Adrenal gland (tissue), 12 donors: ENCODE data around the gene RNF212. TPM values are rescaled to one million over a fixed set of nuclear protein-coding genes. Genes with fewer than 3 reads are reported as not detected.

ENCODE experiments used
- DNase-seq, 7 donors: peaks; one replicate each; pipeline ENCODE4 v3.0.0-alpha.2; 2019 to 2020
- H3K27ac ChIP-seq, 5 donors: fragments of 200-600 bp; sonication (generic) in 4 of 5; 1 replicate in 3 of 5; 2 replicates in 2 of 5; pipeline versions ENCODE4 v1.5.1 to v1.8.0; 2016 to 2020; ENCODE audit warnings: mild to moderate bottlenecking in 1 of 5
- H3K27me3 ChIP-seq: fragments of 200-600 bp; 2 replicates; pipeline ENCODE4 v1.8.0; 2021
- H3K36me3 ChIP-seq, 2 donors: fragments of 200-600 bp; replicated peaks in 1 of 2; 1 replicate in 1 of 2; 2 replicates in 1 of 2; pipeline versions ENCODE4 v1.5.1 to v1.8.0; 2018 to 2022
- H3K4me1 ChIP-seq, 2 donors: fragments of 200-600 bp; replicated peaks in 1 of 2; 1 replicate in 1 of 2; 2 replicates in 1 of 2; pipeline versions ENCODE4 v1.5.1 to v1.8.0; 2018 to 2021
- H3K4me3 ChIP-seq, 4 donors: fragments of 200-600 bp; sonication (generic) in 3 of 4; one replicate each; pipeline ENCODE4 v1.5.1; 2016 to 2018
- H3K9me3 ChIP-seq, 3 donors: fragments of 200-600 bp; sonication (generic) in 1 of 3; replicated peaks in 1 of 3; 1 replicate in 2 of 3; 2 replicates in 1 of 3; pipeline versions ENCODE4 v1.5.1 to v1.8.0; 2016 to 2021
- CTCF ChIP-seq, 6 experiments: fragments of 450-650 bp in 4 of 6; fragments of 200-600 bp in 2 of 6; sonication (generic) in 1 of 6; IDR thresholded peaks; 1 replicate in 5 of 6; 2 replicates in 1 of 6; pipeline versions ENCODE4 v1.5.1 to v1.8.0; 2016 to 2021; ENCODE audit warnings: antibody characterized with exemption in 6 of 6, mild to moderate bottlenecking in 2 of 6, moderate library complexity in 1 of 6
- POLR2A ChIP-seq, 2 donors: fragments of 450-650 bp; IDR thresholded peaks; one replicate each; pipeline ENCODE4 v1.6.1; 2017; ENCODE audit warnings: antibody characterized with exemption in 2 of 2, mild to moderate bottlenecking in 2 of 2, moderate library complexity in 1 of 2
- WGBS, 4 donors: extraction: QIAGEN DNeasy Blood & Tissue Kit in 2 of 4; methylation state at CpG; one replicate each; pipeline versions ENCODE4 v1.1.5 to v1.1.7; 2013 to 2017; 5-methylcytosine and 5-hydroxymethylcytosine counted together
- intact Hi-C, 2 donors: fragments of 100-400 bp; cut with DNase I; formaldehyde crosslinking; loops; one replicate each; pipeline versions ENCODE4 v1.14.1 to v1.15.0; 2022 to 2023
- polyA plus RNA-seq, 3 donors: library from polyadenylated mRNA; stranded (reverse); fragments of 200-250 nt in 2 of 3; fragments of 350-450 nt in 1 of 3; fragmentation: Illumina TruSeq in 1 of 3; extraction: RNeasy Lipid Tissue Mini Kit (QIAGEN cat#74804) in 1 of 3; gene quantifications; one replicate each; pipeline ENCODE4 v1.2.3, GENCODE V29; 2013 to 2014
- total RNA-seq, 9 donors: library from RNA; depleted of rRNA in 4 of 9; stranded (reverse); fragments of >200 nt in 4 of 9; fragments of 120-200 nt in 1 of 9; fragmentation: NEBNext Ultra II Directional in 1 of 9; extraction: Animal tissue kit (Norgen Biotek cat#: 25700) in 1 of 9; gene quantifications; one replicate each; pipeline versions ENCODE4 v1.1.0 to v1.2.4, GENCODE V29; 2013 to 2023
- donor health status: healthy with polysubstance abuse.
- donor health status: Bipolar disorder and iron deficiency.
- donor health status: DM: yes; HTN: yes; CAD: no.
- donor health status: DM: no; HTN: no; CAD: no.
- donor health status: DM: no; HTN: no; CAD: no.
- donor health status: DM: yes; HTN: yes; CAD: no.

The RNF212 gene
- total and polyA plus RNA-seq, 12 donors: 1.3 to 9.5 (median 2.4) TPM; not detected in 1

- intact Hi-C loops: no loop called here
- 54 to 92% (median 63%) methylated on average over 10 of the region's 10 CpGs for WGBS, 4 donors
- Histone ChIP-seq H3K27me3 (peaks cover 19% of the 10 kb centered on the region), H3K4me3 (no peak overlapping the region), H3K9me3 (no peaks in the 10 kb centered on the region), H3K27ac (no peak overlapping the region), H3K4me1 (no peaks in the 10 kb centered on the region), H3K36me3 (no peaks in the 10 kb centered on the region)
- no peak for TF ChIP-seq POLR2A (IDR thresholded peaks at IDR 0.05)
- no peak for TF ChIP-seq CTCF (IDR thresholded peaks at IDR 0.05)
- DNase-seq: no peak
Observed at GRCh38 chr4:1060121-1060520, 53.2 kb downstream of the RNF212 start.

- intact Hi-C loops: no loop called here
- Histone ChIP-seq H3K9me3 (no peaks in the 10 kb centered on the region), H3K36me3 (no peaks in the 10 kb centered on the region), H3K4me1 (no peaks in the 10 kb centered on the region), H3K4me3 (no peak overlapping the region), H3K27me3 (peaks cover 19% of the 10 kb centered on the region), H3K27ac (no peak overlapping the region)
- no peak for TF ChIP-seq CTCF (IDR thresholded peaks at IDR 0.05)
- no peak for TF ChIP-seq POLR2A (IDR thresholded peaks at IDR 0.05)
- 68 to 86% (median 74%) methylated on average over 1 to 16 of the region's 16 CpGs for WGBS, 4 donors
- DNase-seq: no peak
Observed at GRCh38 chr4:1058997-1059665, 54.2 kb downstream of the RNF212 start.

- H3K27me3 ChIP-seq: peaks cover 19% of the 10 kb centered on the region
- H3K9me3 ChIP-seq: no peaks in the 10 kb centered on the region
- H3K27ac ChIP-seq: no peak overlapping the region
- no peaks in the 10 kb centered on the region for H3K4me1 ChIP-seq
- no peak for TF ChIP-seq CTCF (IDR thresholded peaks at IDR 0.05)
- no peak for TF ChIP-seq POLR2A (IDR thresholded peaks at IDR 0.05)
- no peak overlapping the region for H3K4me3 ChIP-seq
- 66 to 80% (median 71%) methylated on average over 22 to 35 of the region's 35 CpGs for WGBS, 4 donors
- no peak for DNase-seq
- intact Hi-C loops: no loop called here
- no peaks in the 10 kb centered on the region for H3K36me3 ChIP-seq
Observed at GRCh38 chr4:1058198-1058996, 55.0 kb downstream of the RNF212 start.

GRCh38 chr4:1057403-1057745, 56.0 kb downstream of the RNF212 start:
- no peak for TF ChIP-seq CTCF (IDR thresholded peaks at IDR 0.05)
- no peak for TF ChIP-seq POLR2A (IDR thresholded peaks at IDR 0.05)
- WGBS, 4 donors: 79 to 89% (median 85%) methylated on average over 6 to 7 of the region's 7 CpGs
- H3K36me3 ChIP-seq: no peaks in the 10 kb centered on the region
- H3K4me1 ChIP-seq: no peaks in the 10 kb centered on the region
- peaks cover 21% of the 10 kb centered on the region for H3K27me3 ChIP-seq
- no peak overlapping the region for H3K27ac ChIP-seq
- H3K4me3 ChIP-seq: no peak overlapping the region
- intact Hi-C loops: no loop called here
- DNase-seq: no peak
- H3K9me3 ChIP-seq: no peaks in the 10 kb centered on the region
